HCT116 (cell line): ENCODE data around the gene CSTPP1. TPM values are rescaled to one million over a fixed set of nuclear protein-coding genes. Genes with fewer than 3 reads are reported as not detected.

ENCODE experiments used
- ATAC-seq: fragments of 200-7000 bp; cut with Tn5 transposase; 2 replicates; pipeline ENCODE4 v1.9.1; 2020; ENCODE audit warnings: mild to moderate bottlenecking, moderate library complexity
- BruUV-seq: library from RNA; stranded (reverse); fragments of 400-500 nt; replicated peaks from 2 replicates; lab custom pipeline; 2021; lab: Mats Ljungman, UMichigan
- CTCF ChIA-PET: fragments of 300-600 bp; sonication (Branson Sonifier 250); formaldehyde crosslinking; loops from one replicate; lab custom pipeline; 2021; ENCODE audit warnings: antibody characterized with exemption; lab: Charles Lee
- POLR2A ChIA-PET: fragments of 300-600, 350-600 bp; sonication (Branson Sonifier 250); formaldehyde crosslinking; loops from one replicate; lab custom pipeline; 2021; ENCODE audit warnings: antibody characterized with exemption; lab: Charles Lee
- RAD21 ChIA-PET, 2 experiments: fragments of 300-600 bp; sonication (Branson Sonifier 250); formaldehyde crosslinking; loops; one replicate each; lab custom pipeline; 2023; ENCODE audit warnings: low total read pairs in 2 of 2; ENCODE audit not compliant: uncharacterized antibody in 2 of 2, unreplicated experiment in 2 of 2, low non-redundant PET in 1 of 2; lab: Charles Lee
- DNase-seq: peaks from one replicate; pipeline ENCODE4 v3.0.0-alpha.2; 2010; ENCODE audit warnings: low read depth, low spot score
- H2AFZ ChIP-seq: fragments of 200-600 bp; shearing (Covaris generic), sonication (generic); 2 replicates; pipeline ENCODE4 v1.6.1; 2017; ENCODE audit warnings: low read depth, mixed run types, mixed read lengths, antibody characterized with exemption, low read length; ENCODE audit not compliant: poor library complexity, severe bottlenecking
- H3K27ac ChIP-seq: 2 replicates; pipeline ENCODE4 v1.5.1; 2012; ENCODE audit warnings: low read depth, low read length
- H3K27me3 ChIP-seq: fragments of 200-600 bp; sonication (generic); 2 replicates; pipeline ENCODE4 v1.6.1; 2016; ENCODE audit warnings: mixed run types, low read length, mixed read lengths; ENCODE audit not compliant: insufficient read depth
- H3K36me3 ChIP-seq, 2 experiments: fragments of 200-500 bp in 1 of 2; fragments of 200-600 bp in 1 of 2; sonication (Bioruptor generic) in 1 of 2; sonication (generic) in 1 of 2; 2 replicates each; pipeline versions ENCODE4 v1.5.1 to v1.6.1; 2014 to 2016; ENCODE audit warnings: low read length in 2 of 2, inconsistent platforms in 1 of 2, mixed read lengths in 1 of 2, mixed run types in 1 of 2; ENCODE audit not compliant: insufficient read depth in 2 of 2, control insufficient read depth in 1 of 2
- H3K4me1 ChIP-seq, 2 experiments: fragments of 200-600 bp in 1 of 2; sonication (generic) in 1 of 2; 2 replicates each; pipeline versions ENCODE4 v1.5.1 to v1.6.1; 2012 to 2017; ENCODE audit warnings: low read length in 2 of 2, inconsistent platforms in 1 of 2, mild to moderate bottlenecking in 1 of 2, mixed read lengths in 1 of 2, mixed run types in 1 of 2, moderate library complexity in 1 of 2; ENCODE audit not compliant: insufficient read depth in 2 of 2, control insufficient read depth in 1 of 2
- H3K4me2 ChIP-seq: fragments of 200-600 bp; sonication (generic); 2 replicates; pipeline ENCODE4 v1.6.1; 2017; ENCODE audit warnings: mixed run types, low read length, mixed read lengths
- H3K4me3 ChIP-seq, 2 experiments: fragments of 200-600 bp in 1 of 2; sonication (generic) in 1 of 2; replicated peaks in 1 of 2; 2 replicates each; pipeline ENCODE4 v1.5.1; 2011 to 2016; ENCODE audit warnings: low read length in 2 of 2, control low read depth in 1 of 2, low read depth in 1 of 2, mild to moderate bottlenecking in 1 of 2, mixed read lengths in 1 of 2, mixed run types in 1 of 2
- H3K79me2 ChIP-seq: fragments of 200-600 bp; sonication (generic); 2 replicates; pipeline ENCODE4 v1.6.1; 2017; ENCODE audit warnings: mild to moderate bottlenecking, mixed run types, low read length, moderate library complexity, mixed read lengths; ENCODE audit not compliant: insufficient read depth
- H3K9ac ChIP-seq: fragments of 200-600 bp; sonication (generic); 2 replicates; pipeline ENCODE4 v1.6.1; 2016; ENCODE audit warnings: low read length, mixed read lengths
- H3K9me2 ChIP-seq: fragments of 200-600 bp; sonication (generic), shearing (Covaris generic); 2 replicates; pipeline ENCODE4 v1.6.1; 2017; ENCODE audit warnings: mixed run types, mild to moderate bottlenecking, moderate library complexity; ENCODE audit not compliant: insufficient read depth
- H3K9me3 ChIP-seq, 2 experiments: fragments of 200-500 bp in 1 of 2; fragments of 200-600 bp in 1 of 2; sonication (Bioruptor generic) in 1 of 2; sonication (generic) in 1 of 2; 2 replicates each; pipeline ENCODE4 v1.6.1; 2014 to 2017; ENCODE audit warnings: low read length in 2 of 2, mixed read lengths in 2 of 2, inconsistent platforms in 1 of 2, low read depth in 1 of 2, mild to moderate bottlenecking in 1 of 2, mixed run types in 1 of 2, moderate library complexity in 1 of 2; ENCODE audit not compliant: control insufficient read depth in 1 of 2, insufficient read depth in 1 of 2
- H4K20me1 ChIP-seq: fragments of 200-600 bp; sonication (generic), shearing (Covaris generic); 2 replicates; pipeline ENCODE4 v1.6.1; 2017; ENCODE audit warnings: mixed run types, mild to moderate bottlenecking, moderate library complexity; ENCODE audit not compliant: insufficient read depth
- CBX3 ChIP-seq: IDR thresholded peaks from 2 replicates; pipeline ENCODE4 v1.6.1; 2012; ENCODE audit warnings: low read depth
- CEBPB ChIP-seq: IDR thresholded peaks from 2 replicates; pipeline ENCODE4 v1.6.1; 2012; ENCODE audit warnings: low read depth
- ELF1 ChIP-seq: IDR thresholded peaks from 2 replicates; pipeline ENCODE4 v1.6.1; 2012; ENCODE audit warnings: low read depth, borderline replicate concordance
- EZH2 ChIP-seq: fragments of 200-600 bp; sonication (generic); IDR thresholded peaks from 2 replicates; pipeline ENCODE4 v1.6.1; 2017; ENCODE audit warnings: antibody characterized with exemption, mixed run types
- EZH2phosphoT487 ChIP-seq: fragments of 200-600 bp; IDR thresholded peaks from 2 replicates; pipeline ENCODE4 v1.6.1; 2018; ENCODE audit warnings: antibody characterized with exemption, borderline replicate concordance
- JUND ChIP-seq: IDR thresholded peaks from 2 replicates; pipeline ENCODE4 v1.6.1; 2012
- POLR2A ChIP-seq: IDR thresholded peaks from 2 replicates; pipeline ENCODE4 v1.7.0; 2011; ENCODE audit warnings: borderline replicate concordance; ENCODE audit not compliant: insufficient read depth, insufficient read length; ENCODE audit errors: extremely low read depth
- POLR2AphosphoS5 ChIP-seq: IDR thresholded peaks from 2 replicates; pipeline ENCODE4 v1.6.1; 2011; ENCODE audit warnings: mild to moderate bottlenecking, low read depth, low read length, moderate library complexity
- RAD21 ChIP-seq: IDR thresholded peaks from 2 replicates; pipeline ENCODE4 v1.6.1; 2012; ENCODE audit warnings: low read depth, mild to moderate bottlenecking
- REST ChIP-seq: IDR thresholded peaks from 2 replicates; pipeline ENCODE4 v1.6.1; 2012; ENCODE audit warnings: low read depth
- TCF7L2 ChIP-seq: IDR thresholded peaks from 2 replicates; pipeline ENCODE4 v1.7.0; 2011; ENCODE audit warnings: borderline replicate concordance, inconsistent platforms; ENCODE audit not compliant: insufficient read depth, insufficient read length; ENCODE audit errors: extremely low read depth
- YY1 ChIP-seq: IDR thresholded peaks from 2 replicates; pipeline ENCODE4 v1.6.1; 2011; ENCODE audit warnings: low read length, low read depth, moderate library complexity, mild to moderate bottlenecking; ENCODE audit not compliant: insufficient replicate concordance; ENCODE audit errors: extremely low read depth
- ZFX ChIP-seq: fragments of 450-650 bp; IDR thresholded peaks from 2 replicates; pipeline ENCODE4 v1.6.1; 2017
- intact Hi-C: fragments of 100-400 bp; cut with micrococcal nuclease; formaldehyde crosslinking; loops from 2 replicates; pipeline ENCODE4 v1.10.0; 2022
- total RNA-seq: library from RNA; stranded (reverse); gene quantifications from one replicate; pipeline ENCODE4 v1.2.1, GENCODE V29; 2021; ENCODE audit not compliant: unreplicated experiment
- TF ChIP-seq, protein P1 (sequence below): IDR thresholded peaks from 2 replicates; pipeline ENCODE4 v1.6.1; 2012

Gene CSTPP1
- total RNA-seq, 1 experiment from 2014 or later, result 24.7 TPM

GRCh38 chr11:46983598-46983997 lies 47.0 kb downstream of the CSTPP1 start:
- DNase-seq (no peak), ATAC-seq (no peak)
- POLR2A ChIA-PET, result no interaction called here
- no peak overlapping the region for H3K4me3 ChIP-seq
- H3K27me3 ChIP-seq, result no peaks in the 10 kb centered on the region
- TF ChIP-seq CEBPB, result no peak
- no peak for TF ChIP-seq REST
- no peak for TF ChIP-seq EZH2phosphoT487
- TF ChIP-seq YY1, result no peak
- TF ChIP-seq EZH2, result no peak
- TF ChIP-seq POLR2A, result no peak
- no peak for TF ChIP-seq ZFX
- H3K9ac ChIP-seq, result no peak overlapping the region
- no TSS peak for BruUV-seq
- no peak overlapping the region for H3K27ac ChIP-seq
- intact Hi-C loops, result no loop called here
- H4K20me1 ChIP-seq, result no peaks in the 10 kb centered on the region
- H3K9me3 ChIP-seq, result no peaks in the 10 kb centered on the region
- no peak overlapping the region for H3K4me2 ChIP-seq
- RAD21 ChIA-PET, result no interaction called here
- H3K79me2 ChIP-seq, result no peaks in the 10 kb centered on the region
- H3K36me3 ChIP-seq, result no peaks in the 10 kb centered on the region
- no peaks in the 10 kb centered on the region for H3K9me2 ChIP-seq
- CTCF ChIA-PET, result no interaction called here
- H3K4me1 ChIP-seq, result no peaks in the 10 kb centered on the region
- no peak overlapping the region for H2AFZ ChIP-seq

DNA sequence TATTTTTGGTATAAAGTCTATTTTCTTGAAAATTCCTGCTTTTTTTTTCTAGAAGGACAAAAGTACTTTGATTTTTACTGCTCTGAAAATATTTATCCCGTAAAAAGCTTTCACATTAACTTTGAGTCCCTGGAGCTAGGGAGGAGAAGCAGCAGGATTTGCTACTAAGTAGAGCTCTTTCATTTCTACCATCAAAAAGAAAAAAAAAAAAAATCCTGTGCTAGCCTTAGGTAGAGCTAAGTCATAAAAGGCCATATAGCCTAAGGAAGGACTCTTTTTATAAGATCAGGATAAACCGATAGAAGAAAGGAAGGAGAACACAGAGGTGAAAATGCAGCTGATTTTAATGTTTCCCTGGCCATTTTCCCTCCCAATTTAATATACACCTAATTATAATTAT lies 48.0 kb downstream of the CSTPP1 start:
- Histone ChIP-seq H3K9me3 (no peaks in the 10 kb centered on the region), H3K79me2 (no peaks in the 10 kb centered on the region), H3K4me1 (no peaks in the 10 kb centered on the region), H3K27ac (no peak overlapping the region), H3K36me3 (no peaks in the 10 kb centered on the region), H3K9me2 (no peaks in the 10 kb centered on the region), H3K4me2 (no peak overlapping the region), H3K4me3 (no peak overlapping the region), H3K9ac (no peak overlapping the region), H4K20me1 (no peaks in the 10 kb centered on the region), H2AFZ (no peak overlapping the region), H3K27me3 (no peaks in the 10 kb centered on the region)
- DNase-seq (no peak), ATAC-seq (no peak)
- RAD21 ChIA-PET, result no interaction called here
- CTCF ChIA-PET, result no interaction called here
- intact Hi-C loops, result no loop called here
- POLR2A ChIA-PET, result interaction anchor here (0.6 kb wide), 1 partner anchor 19 kb away, joined by 3 read pairs; no protein-coding TSS in a partner anchor
- BruUV-seq, result no TSS peak
- TF ChIP-seq POLR2AphosphoS5 (no peak), REST (no peak), TCF7L2 (no peak), ELF1 (no peak), RAD21 (no peak), JUND (no peak), CBX3 (no peak), YY1 (no peak)
- TF ChIP-seq, protein P1, sequence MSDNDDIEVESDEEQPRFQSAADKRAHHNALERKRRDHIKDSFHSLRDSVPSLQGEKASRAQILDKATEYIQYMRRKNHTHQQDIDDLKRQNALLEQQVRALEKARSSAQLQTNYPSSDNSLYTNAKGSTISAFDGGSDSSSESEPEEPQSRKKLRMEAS, result no peak
